GM23338 (cell line): ENCODE data around the gene PIRT. TPM values are rescaled to one million over a fixed set of nuclear protein-coding genes. Genes with fewer than 3 reads are reported as not detected.

Experiments used
- ATAC-seq: fragments of 200-7000 bp; cut with Tn5 transposase; 3 replicates; pipeline ENCODE4 v1.9.1; 2020
- DNase-seq: peaks from one replicate; pipeline ENCODE4 v3.0.0-alpha.2; 2015; ENCODE audit warnings: low spot score
- H2AFZ ChIP-seq: fragments of 200-600 bp; sonication (generic); 2 replicates; pipeline ENCODE4 v1.8.0; 2016; ENCODE audit warnings: antibody characterized with exemption, mild to moderate bottlenecking, moderate library complexity
- H3F3A ChIP-seq: fragments of 200-600 bp; sonication (generic); replicated peaks from 2 replicates; pipeline ENCODE4 v1.8.0; 2017; ENCODE audit warnings: antibody characterized with exemption, mixed run types, low read depth
- H3K27ac ChIP-seq: fragments of 200-600 bp; sonication (generic); 2 replicates; pipeline ENCODE4 v1.6.1; 2016; ENCODE audit warnings: low read depth
- H3K27me3 ChIP-seq: fragments of 200-600 bp; sonication (generic); 2 replicates; pipeline ENCODE4 v1.8.0; 2016; ENCODE audit warnings: mild to moderate bottlenecking, mixed run types, moderate library complexity; ENCODE audit not compliant: insufficient read depth
- H3K36me3 ChIP-seq: fragments of 200-600 bp; sonication (generic); 2 replicates; pipeline ENCODE4 v1.8.0; 2016; ENCODE audit warnings: mild to moderate bottlenecking; ENCODE audit not compliant: insufficient read depth
- H3K4me1 ChIP-seq: fragments of 200-600 bp; sonication (generic); 2 replicates; pipeline ENCODE4 v1.8.0; 2016; ENCODE audit warnings: mild to moderate bottlenecking, moderate library complexity; ENCODE audit not compliant: insufficient read depth
- H3K4me2 ChIP-seq: fragments of 200-600 bp; sonication (generic); 2 replicates; pipeline ENCODE4 v1.7.1; 2017; ENCODE audit warnings: mixed run types
- H3K4me3 ChIP-seq: fragments of 200-600 bp; sonication (generic); 2 replicates; pipeline ENCODE4 v1.6.1; 2016; ENCODE audit warnings: mixed run types
- H3K79me2 ChIP-seq: fragments of 200-600 bp; sonication (generic); replicated peaks from 2 replicates; pipeline ENCODE4 v1.8.0; 2017; ENCODE audit warnings: mild to moderate bottlenecking; ENCODE audit not compliant: insufficient read depth
- H3K9me2 ChIP-seq: fragments of 200-600 bp; sonication (generic); 2 replicates; pipeline ENCODE4 v1.8.0; 2017; ENCODE audit not compliant: insufficient read depth
- H4K20me1 ChIP-seq: fragments of 200-600 bp; sonication (generic); replicated peaks from 2 replicates; pipeline ENCODE4 v1.8.0; 2017; ENCODE audit warnings: mild to moderate bottlenecking; ENCODE audit not compliant: insufficient read depth
- H3K27ac Mint-ChIP-seq: 2 replicates; pipeline ENCODE4 v1.8.0; 2020; ENCODE audit warnings: inconsistent platforms, mild to moderate bottlenecking, moderate library complexity, mixed read lengths
- H3K27me3 Mint-ChIP-seq: 3 replicates; pipeline ENCODE4 v1.8.0; 2022; ENCODE audit warnings: low read depth, mild to moderate bottlenecking, moderate library complexity, mixed read lengths, inconsistent platforms; ENCODE audit not compliant: insufficient read depth, poor library complexity
- H3K36me3 Mint-ChIP-seq: 3 replicates; pipeline ENCODE4 v1.8.0; 2021; ENCODE audit warnings: low read depth, mild to moderate bottlenecking, inconsistent platforms, moderate library complexity, mixed read lengths
- H3K4me1 Mint-ChIP-seq: 3 replicates; pipeline ENCODE4 v1.8.0; 2020; ENCODE audit warnings: mild to moderate bottlenecking, inconsistent platforms, mixed read lengths
- H3K4me3 Mint-ChIP-seq: 3 replicates; pipeline ENCODE4 v1.8.0; 2021; ENCODE audit warnings: moderate library complexity, mild to moderate bottlenecking, inconsistent platforms, mixed read lengths
- H3K9me3 Mint-ChIP-seq: 3 replicates; pipeline ENCODE4 v1.8.0; 2020; ENCODE audit warnings: moderate library complexity, mild to moderate bottlenecking, inconsistent platforms, mixed read lengths
- STAT1 ChIP-seq: IDR thresholded peaks from one replicate; pipeline ENCODE4 v1.6.1; 2016; ENCODE audit warnings: antibody characterized with exemption; ENCODE audit not compliant: unreplicated experiment
- polyA plus RNA-seq: library from polyadenylated mRNA; unstranded; fragments of >200 nt; fragmentation: Nextera tagmentation; extraction: Ambion mirVana; gene quantifications from 2 replicates; pipeline ENCODE4 v1.2.1, GENCODE V29; 2016
- total RNA-seq: library from RNA; depleted of rRNA; stranded (reverse); fragments of >200 nt; shearing (Covaris generic); gene quantifications from 2 replicates; pipeline ENCODE4 v1.2.3, GENCODE V29; 2014
- TF ChIP-seq, protein P1 (sequence below): fragments of 250-450 bp; sonication (Bioruptor Pico); IDR thresholded peaks from 2 replicates; pipeline ENCODE4 v1.5.0; 2020; ENCODE audit warnings: mild to moderate bottlenecking, moderate library complexity
- TF ChIP-seq, protein P2 (sequence below): IDR thresholded peaks from one replicate; pipeline ENCODE4 v1.6.1; 2018; ENCODE audit warnings: antibody characterized with exemption; ENCODE audit not compliant: unreplicated experiment

PIRT gene
- total and polyA plus RNA-seq, 2 experiments from 2014 or later = not detected

DNA sequence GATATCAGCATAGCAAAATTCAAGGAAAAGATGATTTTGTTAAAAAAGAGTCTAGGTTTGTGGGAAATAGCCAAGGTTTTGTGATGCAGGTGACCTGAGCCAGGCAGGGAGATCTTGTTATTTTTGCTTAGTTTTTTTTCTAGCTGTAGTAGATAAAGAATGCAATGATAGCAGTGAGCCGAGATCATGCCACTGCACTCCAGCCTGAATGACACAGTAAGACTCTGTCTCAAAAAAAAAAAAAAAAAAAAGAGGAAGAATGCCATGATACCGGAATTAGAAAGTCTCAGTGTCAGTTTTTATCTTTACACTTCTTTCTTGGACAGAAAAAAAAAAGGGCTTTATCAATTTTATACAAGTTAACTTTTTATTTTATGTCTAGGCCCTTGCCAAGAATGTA, 61.5 kb downstream of the PIRT start:
- Mint-ChIP-seq H3K9me3 (peaks cover 11% of the 10 kb centered on the region), H3K4me3 (no peak overlapping the region), H3K27ac (no peak overlapping the region), H3K27me3 (peaks cover 5% of the 10 kb centered on the region), H3K4me1 (peaks cover 4% of the 10 kb centered on the region), H3K36me3 (peaks cover 9% of the 10 kb centered on the region)
- TF ChIP-seq STAT1 = no peak
- TF ChIP-seq, protein P1, sequence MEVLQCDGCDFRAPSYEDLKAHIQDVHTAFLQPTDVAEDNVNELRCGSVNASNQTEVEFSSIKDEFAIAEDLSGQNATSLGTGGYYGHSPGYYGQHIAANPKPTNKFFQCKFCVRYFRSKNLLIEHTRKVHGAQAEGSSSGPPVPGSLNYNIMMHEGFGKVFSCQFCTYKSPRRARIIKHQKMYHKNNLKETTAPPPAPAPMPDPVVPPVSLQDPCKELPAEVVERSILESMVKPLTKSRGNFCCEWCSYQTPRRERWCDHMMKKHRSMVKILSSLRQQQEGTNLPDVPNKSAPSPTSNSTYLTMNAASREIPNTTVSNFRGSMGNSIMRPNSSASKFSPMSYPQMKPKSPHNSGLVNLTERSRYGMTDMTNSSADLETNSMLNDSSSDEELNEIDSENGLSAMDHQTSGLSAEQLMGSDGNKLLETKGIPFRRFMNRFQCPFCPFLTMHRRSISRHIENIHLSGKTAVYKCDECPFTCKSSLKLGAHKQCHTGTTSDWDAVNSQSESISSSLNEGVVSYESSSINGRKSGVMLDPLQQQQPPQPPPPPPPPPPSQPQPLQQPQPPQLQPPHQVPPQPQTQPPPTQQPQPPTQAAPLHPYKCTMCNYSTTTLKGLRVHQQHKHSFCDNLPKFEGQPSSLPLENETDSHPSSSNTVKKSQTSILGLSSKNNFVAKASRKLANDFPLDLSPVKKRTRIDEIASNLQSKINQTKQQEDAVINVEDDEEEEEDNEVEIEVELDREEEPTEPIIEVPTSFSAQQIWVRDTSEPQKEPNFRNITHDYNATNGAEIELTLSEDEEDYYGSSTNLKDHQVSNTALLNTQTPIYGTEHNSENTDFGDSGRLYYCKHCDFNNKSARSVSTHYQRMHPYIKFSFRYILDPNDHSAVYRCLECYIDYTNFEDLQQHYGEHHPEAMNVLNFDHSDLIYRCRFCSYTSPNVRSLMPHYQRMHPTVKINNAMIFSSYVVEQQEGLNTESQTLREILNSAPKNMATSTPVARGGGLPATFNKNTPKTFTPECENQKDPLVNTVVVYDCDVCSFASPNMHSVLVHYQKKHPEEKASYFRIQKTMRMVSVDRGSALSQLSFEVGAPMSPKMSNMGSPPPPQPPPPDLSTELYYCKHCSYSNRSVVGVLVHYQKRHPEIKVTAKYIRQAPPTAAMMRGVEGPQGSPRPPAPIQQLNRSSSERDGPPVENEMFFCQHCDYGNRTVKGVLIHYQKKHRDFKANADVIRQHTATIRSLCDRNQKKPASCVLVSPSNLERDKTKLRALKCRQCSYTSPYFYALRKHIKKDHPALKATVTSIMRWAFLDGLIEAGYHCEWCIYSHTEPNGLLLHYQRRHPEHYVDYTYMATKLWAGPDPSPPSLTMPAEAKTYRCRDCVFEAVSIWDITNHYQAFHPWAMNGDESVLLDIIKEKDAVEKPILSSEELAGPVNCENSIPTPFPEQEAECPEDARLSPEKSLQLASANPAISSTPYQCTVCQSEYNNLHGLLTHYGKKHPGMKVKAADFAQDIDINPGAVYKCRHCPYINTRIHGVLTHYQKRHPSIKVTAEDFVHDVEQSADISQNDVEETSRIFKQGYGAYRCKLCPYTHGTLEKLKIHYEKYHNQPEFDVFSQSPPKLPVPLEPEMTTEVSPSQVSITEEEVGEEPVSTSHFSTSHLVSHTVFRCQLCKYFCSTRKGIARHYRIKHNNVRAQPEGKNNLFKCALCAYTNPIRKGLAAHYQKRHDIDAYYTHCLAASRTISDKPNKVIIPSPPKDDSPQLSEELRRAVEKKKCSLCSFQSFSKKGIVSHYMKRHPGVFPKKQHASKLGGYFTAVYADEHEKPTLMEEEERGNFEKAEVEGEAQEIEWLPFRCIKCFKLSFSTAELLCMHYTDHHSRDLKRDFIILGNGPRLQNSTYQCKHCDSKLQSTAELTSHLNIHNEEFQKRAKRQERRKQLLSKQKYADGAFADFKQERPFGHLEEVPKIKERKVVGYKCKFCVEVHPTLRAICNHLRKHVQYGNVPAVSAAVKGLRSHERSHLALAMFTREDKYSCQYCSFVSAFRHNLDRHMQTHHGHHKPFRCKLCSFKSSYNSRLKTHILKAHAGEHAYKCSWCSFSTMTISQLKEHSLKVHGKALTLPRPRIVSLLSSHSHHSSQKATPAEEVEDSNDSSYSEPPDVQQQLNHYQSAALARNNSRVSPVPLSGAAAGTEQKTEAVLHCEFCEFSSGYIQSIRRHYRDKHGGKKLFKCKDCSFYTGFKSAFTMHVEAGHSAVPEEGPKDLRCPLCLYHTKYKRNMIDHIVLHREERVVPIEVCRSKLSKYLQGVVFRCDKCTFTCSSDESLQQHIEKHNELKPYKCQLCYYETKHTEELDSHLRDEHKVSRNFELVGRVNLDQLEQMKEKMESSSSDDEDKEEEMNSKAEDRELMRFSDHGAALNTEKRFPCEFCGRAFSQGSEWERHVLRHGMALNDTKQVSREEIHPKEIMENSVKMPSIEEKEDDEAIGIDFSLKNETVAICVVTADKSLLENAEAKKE (CRISPR knock-in tag) = no peak
- TF ChIP-seq, protein P2, sequence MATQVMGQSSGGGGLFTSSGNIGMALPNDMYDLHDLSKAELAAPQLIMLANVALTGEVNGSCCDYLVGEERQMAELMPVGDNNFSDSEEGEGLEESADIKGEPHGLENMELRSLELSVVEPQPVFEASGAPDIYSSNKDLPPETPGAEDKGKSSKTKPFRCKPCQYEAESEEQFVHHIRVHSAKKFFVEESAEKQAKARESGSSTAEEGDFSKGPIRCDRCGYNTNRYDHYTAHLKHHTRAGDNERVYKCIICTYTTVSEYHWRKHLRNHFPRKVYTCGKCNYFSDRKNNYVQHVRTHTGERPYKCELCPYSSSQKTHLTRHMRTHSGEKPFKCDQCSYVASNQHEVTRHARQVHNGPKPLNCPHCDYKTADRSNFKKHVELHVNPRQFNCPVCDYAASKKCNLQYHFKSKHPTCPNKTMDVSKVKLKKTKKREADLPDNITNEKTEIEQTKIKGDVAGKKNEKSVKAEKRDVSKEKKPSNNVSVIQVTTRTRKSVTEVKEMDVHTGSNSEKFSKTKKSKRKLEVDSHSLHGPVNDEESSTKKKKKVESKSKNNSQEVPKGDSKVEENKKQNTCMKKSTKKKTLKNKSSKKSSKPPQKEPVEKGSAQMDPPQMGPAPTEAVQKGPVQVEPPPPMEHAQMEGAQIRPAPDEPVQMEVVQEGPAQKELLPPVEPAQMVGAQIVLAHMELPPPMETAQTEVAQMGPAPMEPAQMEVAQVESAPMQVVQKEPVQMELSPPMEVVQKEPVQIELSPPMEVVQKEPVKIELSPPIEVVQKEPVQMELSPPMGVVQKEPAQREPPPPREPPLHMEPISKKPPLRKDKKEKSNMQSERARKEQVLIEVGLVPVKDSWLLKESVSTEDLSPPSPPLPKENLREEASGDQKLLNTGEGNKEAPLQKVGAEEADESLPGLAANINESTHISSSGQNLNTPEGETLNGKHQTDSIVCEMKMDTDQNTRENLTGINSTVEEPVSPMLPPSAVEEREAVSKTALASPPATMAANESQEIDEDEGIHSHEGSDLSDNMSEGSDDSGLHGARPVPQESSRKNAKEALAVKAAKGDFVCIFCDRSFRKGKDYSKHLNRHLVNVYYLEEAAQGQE = no peak
- no peak overlapping the region for H3K4me3 ChIP-seq
- no peaks in the 10 kb centered on the region for H3K9me2 ChIP-seq
- no peaks in the 10 kb centered on the region for H3K27me3 ChIP-seq
- ATAC-seq = no peak
- H3K4me1 ChIP-seq = no peaks in the 10 kb centered on the region
- DNase-seq = no peak
- H4K20me1 ChIP-seq = no peaks in the 10 kb centered on the region
- no peak overlapping the region for H2AFZ ChIP-seq
- H3K79me2 ChIP-seq = no peaks in the 10 kb centered on the region
- H3K27ac ChIP-seq = no peak overlapping the region
- H3K36me3 ChIP-seq = no peaks in the 10 kb centered on the region
- H3F3A ChIP-seq = no peaks in the 10 kb centered on the region
- no peak overlapping the region for H3K4me2 ChIP-seq
